Activated CD8-positive, alpha-beta memory T cell treated with anti-CD3 and anti-CD28 coated beads for 36 hours (primary cell): ENCODE data around the gene SRPK3. TPM values are rescaled to one million over a fixed set of nuclear protein-coding genes. Genes with fewer than 3 reads are reported as not detected.

Source experiments
- CTCF ChIA-PET: fragments of 350-600 bp; sonication (Branson Sonifier 250); formaldehyde crosslinking; loops from one replicate; lab custom pipeline; 2021; ENCODE audit warnings: antibody characterized with exemption; lab: Charles Lee
- POLR2A ChIA-PET: fragments of 350-600 bp; sonication (Branson Sonifier 250); formaldehyde crosslinking; loops from one replicate; lab custom pipeline; 2021; ENCODE audit warnings: antibody characterized with exemption; lab: Charles Lee
- total RNA-seq, 2 experiments: library from RNA; stranded (reverse); gene quantifications; one replicate each; pipeline ENCODE4 v1.2.3, GENCODE V29; 2021

Gene SRPK3
- total RNA-seq, 2 experiments from 2014 or later = not detected

DNA sequence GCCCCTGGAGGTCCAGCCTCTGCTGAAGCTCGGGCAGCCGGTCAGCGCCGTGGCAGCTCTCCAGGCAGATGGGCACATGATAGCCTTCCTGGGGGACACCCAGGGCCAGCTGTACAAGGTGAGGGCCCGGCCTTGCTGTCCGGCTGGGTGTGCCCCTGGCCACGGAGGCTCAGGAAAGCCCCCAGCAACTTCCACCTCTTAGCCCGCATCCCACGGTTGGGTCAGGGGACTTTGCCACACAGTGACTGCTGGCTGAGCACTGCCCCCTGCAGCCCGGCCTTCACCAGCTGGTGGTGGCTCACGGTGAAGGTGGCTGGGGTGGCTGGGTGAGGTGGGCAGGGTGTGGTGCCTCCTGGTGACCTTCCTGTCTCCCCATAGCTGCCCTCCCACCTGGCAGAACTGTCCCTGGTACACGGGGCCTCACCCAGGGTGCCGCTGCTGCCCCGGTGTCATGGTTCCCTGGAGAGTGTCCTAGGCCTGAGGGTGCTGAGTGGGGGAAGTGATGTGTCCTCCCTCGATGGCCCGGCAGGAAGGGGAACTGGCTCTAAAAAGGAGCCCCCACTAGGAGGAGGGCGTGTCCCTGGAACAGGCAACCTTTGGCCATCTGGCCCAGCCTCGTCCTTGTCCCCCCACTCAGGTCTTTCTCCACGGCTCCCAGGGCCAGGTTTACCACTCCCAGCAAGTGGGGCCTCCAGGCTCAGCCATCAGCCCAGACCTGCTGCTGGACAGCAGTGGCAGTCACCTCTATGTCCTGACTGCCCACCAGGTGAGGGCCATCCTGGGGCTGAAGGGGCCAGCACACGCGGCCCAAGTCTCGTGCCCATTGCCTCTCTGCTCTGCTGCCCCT is 12.3 kb upstream of the SRPK3 start:
- CTCF ChIA-PET = no interaction called here
- POLR2A ChIA-PET = interaction anchor here (0.5 kb wide), 1 partner anchor 639 kb away, joined by 4 read pairs; no protein-coding TSS in a partner anchor

DNA sequence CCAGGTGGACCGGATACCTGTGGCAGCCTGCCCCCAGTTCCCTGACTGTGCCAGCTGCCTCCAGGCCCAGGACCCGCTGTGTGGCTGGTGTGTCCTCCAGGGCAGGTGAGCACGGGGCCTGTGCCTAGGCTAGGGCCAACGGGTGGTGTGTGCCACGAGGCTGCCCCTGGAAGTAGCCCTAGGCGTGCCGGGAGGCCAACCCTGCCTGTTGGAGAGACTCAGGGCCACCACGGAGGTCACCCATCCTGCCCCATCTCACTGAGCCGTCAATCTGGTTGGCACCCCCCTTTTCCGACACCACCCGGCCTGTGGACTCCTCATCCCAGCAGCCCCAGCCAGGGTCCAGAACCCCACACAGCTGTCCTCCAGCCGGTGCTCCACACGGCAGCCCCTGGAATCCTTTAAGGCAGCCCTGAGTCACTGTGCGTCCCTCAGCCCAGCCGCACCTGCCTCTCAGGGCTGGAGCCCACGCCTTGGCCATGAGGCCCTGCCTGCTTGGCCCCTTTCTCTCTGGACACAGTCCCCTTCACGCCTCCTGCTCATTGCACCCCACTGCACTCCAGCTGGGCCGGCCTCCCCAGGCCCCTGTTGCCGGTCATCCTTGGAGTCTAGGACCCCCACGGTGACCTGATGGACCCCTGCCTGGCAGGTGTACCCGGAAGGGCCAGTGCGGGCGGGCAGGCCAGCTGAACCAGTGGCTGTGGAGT is 11.5 kb upstream of the SRPK3 start:
- ChIA-PET CTCF (no interaction called here), POLR2A (no interaction called here)

DNA sequence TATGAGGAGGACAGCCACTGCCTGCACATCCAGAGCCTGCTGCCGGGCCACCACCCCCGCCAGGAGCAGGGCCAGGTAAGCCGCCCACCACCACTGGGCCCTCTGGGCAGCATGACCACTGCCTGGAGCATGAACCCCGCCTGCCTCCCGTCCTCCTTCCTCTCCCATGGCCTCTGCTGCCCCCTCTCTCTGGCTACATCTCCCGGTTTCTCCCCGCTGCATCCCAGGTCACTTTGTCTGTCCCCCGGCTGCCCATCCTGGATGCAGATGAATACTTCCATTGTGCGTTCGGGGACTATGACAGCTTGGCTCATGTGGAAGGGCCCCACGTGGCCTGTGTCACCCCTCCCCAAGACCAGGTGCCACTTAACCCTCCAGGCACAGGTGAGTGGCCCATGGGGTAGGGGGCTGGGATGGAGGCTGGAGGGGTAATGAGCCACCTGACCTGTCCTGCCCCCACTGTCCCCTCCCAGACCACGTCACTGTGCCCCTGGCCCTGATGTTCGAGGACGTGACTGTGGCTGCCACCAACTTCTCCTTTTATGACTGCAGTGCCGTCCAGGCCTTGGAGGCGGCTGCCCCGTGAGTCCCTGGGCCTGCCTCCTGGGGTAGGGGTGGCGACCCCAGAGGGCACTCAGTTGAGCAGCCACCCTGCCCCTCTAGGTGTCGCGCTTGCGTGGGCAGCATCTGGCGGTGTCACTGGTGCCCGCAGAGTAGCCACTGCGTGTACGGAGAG is 10.8 kb upstream of the SRPK3 start:
- ChIA-PET CTCF (no interaction called here), POLR2A (no interaction called here)

DNA sequence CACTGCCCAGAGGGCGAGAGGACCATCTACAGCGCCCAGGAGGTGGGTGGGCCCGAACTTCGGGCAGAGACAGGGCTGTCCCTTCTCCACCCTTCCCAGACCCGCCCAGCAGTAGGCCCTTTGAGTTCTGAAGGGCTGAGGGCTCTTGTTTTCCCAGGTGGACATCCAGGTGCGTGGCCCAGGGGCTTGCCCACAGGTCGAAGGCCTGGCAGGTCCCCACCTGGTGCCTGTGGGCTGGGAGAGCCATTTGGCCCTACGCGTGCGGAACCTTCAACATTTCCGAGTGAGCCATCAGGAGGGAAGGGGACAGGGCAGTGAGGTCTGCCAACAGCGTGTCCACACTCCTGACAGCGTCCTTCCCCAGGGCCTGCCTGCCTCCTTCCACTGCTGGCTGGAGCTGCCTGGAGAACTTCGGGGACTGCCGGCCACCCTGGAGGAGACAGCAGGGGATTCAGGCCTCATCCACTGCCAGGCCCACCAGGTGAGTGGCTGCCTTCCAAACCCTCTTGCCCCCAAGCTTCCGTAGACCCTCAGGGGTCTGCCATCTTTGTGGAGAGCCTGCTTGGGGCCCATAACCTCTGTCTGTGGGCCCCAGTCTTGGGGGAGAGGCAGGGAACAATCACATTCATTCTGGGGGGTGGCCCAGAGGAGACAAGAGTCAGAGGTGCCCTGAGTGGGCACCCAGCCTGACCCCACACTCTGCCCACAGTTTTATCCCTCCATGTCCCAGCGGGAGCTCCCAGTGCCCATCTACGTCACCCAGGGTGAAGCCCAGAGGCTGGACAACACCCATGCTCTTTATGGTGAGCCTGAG is 10.0 kb upstream of the SRPK3 start:
- POLR2A ChIA-PET = no interaction called here
- CTCF ChIA-PET = no interaction called here

DNA sequence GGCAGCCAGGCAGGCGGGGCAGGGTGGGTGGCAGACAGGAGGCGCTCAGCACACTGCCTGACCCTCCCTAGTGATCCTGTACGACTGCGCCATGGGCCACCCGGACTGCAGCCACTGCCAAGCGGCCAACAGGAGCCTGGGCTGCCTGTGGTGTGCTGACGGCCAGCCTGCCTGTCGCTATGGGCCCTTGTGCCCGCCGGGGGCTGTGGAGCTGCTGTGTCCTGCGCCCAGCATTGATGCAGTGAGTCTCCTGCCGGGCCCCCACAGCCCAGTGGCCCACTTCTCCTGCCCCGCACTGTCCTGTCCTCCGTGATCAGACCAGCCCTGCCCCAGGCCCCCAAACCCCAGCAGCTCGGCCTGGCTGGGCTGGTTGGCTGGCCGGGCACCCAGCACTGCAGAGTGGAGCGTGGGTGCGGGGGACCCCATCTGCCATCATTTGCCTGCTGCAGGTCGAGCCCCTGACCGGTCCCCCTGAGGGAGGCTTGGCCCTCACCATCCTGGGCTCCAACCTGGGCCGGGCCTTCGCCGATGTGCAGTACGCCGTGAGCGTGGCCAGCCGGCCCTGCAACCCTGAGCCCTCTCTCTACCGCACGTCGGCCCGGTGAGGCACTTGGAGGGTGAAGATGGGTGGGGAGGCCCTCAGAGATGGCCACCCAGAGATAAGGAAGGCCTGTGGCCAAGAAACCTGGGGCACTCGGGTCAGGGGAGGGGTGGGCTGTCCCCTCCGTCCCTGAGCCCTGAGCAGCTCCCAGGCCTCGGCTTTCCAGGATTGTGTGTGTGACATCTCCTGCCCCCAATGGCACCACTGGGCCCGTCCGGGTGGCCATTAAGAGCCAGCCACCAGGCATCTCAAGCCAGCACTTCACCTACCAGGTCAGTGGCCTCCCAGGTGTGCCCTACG is 9.2 kb upstream of the SRPK3 start:
- CTCF ChIA-PET = no interaction called here
- POLR2A ChIA-PET = no interaction called here

DNA sequence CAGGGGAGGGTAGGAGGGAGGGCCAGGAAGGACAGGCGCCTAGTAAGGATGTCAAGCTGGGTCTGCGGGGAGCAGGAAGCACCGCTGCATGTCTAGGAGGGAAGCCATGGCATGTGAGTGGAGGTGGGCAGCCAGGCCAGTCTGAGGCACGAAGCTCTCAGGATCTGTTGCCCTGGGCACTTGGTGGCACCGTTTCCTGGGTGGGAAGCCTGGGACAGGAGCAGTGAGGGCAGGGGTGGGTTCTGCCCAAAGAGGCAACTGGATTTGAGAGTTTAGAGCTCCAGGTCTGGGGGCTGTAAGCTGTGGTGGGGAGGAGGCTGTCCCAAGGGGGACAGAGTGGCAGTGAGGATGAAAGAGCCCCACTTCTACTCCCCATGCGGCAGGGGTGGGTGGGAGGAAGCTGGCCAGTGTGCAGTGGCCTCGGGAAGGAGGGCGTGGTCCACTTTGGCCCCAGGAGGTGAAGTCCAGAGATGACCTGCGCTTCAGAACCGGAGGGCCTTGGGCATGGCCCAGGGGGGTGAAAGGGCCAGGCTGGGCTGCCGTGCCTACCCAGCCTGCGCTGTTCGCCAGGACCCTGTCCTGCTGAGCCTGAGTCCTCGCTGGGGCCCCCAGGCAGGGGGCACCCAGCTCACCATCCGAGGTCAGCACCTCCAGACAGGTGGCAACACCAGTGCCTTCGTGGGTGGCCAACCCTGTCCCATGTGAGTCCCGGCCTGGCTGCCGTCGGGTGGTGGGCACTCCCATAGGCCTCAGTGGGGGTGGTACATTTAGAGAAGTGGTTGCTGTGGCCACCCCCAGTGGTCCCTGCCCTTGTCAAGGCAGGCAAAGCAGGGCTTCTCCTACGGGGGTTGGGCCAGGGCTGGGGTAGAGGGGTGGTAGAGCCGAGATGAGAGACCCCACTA is 8.3 kb upstream of the SRPK3 start:
- ChIA-PET POLR2A (no interaction called here), CTCF (no interaction called here)

DNA sequence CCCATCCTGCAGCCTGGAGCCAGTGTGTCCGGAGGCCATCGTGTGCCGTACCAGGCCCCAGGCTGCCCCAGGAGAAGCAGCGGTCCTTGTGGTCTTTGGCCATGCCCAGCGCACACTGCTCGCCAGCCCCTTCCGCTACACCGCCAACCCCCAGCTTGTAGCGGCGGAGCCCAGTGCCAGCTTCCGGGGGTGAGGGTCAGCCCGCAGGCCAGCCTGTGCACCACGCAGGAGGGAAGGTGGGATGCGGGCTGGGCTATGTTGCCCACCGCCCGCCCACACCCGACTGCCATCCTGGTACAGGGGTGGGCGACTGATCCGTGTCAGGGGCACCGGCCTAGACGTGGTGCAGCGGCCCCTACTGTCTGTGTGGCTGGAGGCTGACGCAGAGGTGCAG is 7.6 kb upstream of the SRPK3 start:
- CTCF ChIA-PET = no interaction called here
- POLR2A ChIA-PET = no interaction called here

DNA sequence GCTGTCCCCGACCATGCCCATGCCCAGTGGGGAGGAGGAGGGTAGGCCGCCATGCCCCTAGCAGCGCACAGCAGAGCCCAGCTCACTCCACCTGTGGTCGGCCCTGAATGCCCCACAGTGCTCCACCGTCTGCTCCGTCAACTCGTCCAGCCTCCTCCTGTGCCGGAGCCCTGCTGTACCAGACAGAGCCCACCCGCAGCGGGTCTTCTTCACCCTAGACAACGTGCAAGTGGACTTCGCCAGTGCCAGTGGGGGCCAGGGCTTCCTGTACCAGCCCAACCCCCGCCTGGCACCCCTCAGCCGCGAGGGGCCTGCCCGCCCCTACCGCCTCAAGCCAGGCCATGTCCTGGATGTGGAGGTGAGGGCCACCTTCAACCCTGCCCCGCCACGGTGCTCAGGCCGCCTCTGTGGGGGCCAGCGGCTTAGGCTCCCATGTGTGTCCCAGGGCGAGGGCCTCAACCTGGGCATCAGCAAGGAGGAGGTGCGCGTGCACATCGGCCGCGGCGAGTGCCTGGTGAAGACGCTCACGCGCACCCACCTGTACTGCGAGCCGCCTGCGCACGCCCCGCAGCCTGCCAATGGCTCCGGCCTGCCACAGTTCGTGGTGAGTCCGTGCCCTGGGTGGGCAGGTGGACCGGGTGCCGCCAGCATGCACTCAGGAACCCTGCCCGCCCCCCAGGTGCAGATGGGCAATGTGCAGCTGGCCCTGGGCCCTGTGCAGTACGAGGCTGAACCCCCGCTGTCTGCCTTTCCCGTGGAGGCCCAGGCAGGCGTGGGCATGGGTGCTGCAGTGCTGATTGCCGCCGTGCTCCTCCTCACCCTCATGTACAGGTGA is 6.9 kb upstream of the SRPK3 start:
- ChIA-PET POLR2A (no interaction called here), CTCF (no interaction called here)

DNA sequence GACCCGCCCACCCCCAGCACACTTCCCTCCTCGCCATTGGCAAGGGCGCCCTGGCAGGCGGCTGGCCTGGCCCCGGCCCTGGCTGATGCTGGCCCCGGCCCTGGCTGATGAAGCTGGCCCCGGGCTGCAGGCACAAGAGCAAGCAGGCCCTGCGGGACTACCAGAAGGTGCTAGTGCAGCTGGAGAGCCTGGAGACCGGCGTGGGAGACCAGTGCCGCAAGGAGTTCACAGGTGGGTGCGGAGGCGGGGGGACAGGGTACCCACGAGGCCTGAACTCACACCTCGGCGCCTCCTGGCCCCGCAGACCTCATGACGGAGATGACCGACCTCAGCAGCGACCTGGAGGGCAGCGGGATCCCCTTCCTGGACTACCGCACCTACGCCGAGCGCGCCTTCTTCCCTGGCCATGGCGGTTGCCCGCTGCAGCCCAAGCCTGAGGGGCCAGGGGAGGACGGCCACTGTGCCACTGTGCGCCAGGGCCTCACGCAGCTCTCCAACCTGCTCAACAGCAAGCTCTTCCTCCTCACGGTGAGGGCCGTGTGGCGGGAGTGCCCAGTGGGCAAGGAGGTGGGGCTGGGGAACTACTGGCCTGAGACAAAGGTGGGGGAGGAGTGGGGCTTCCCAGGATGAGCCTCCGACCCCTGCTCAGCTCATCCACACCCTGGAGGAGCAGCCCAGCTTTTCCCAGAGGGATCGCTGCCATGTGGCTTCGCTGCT is 6.1 kb upstream of the SRPK3 start:
- POLR2A ChIA-PET = no interaction called here
- CTCF ChIA-PET = no interaction called here

DNA sequence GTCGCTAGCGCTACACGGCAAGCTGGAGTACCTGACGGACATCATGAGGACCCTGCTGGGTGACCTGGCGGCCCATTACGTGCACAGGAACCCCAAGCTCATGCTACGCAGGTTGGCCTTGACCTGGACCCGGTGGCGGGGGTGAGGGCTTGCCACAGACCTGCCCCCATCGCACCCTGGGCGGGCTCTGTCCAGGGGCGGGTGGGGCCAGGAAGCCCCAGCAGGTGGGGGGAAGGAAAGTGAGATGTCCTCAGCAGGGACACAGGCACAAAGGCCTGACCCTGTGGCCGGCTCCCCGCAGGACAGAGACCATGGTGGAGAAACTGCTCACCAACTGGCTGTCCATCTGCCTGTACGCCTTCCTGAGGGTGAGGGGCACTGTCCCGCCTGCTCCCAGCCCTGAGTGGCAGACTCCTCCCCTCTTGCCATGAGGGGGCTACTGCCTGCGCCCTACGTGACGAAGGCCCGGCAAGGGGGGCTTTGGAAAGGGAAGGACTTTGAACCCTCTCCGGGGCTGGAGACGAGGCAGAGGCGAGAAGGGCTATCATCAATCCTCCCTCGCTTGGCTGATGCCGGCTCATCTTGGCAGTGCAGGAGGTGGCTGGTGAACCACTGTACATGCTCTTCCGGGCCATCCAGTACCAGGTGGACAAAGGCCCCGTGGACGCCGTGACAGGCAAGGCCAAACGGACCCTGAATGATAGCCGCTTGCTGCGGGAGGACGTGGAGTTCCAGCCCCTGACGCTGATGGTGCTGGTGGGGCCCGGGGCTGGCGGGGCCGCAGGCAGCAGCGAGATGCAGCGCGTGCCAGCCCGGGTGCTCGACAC is 5.3 kb upstream of the SRPK3 start:
- ChIA-PET CTCF (no interaction called here), POLR2A (no interaction called here)

DNA sequence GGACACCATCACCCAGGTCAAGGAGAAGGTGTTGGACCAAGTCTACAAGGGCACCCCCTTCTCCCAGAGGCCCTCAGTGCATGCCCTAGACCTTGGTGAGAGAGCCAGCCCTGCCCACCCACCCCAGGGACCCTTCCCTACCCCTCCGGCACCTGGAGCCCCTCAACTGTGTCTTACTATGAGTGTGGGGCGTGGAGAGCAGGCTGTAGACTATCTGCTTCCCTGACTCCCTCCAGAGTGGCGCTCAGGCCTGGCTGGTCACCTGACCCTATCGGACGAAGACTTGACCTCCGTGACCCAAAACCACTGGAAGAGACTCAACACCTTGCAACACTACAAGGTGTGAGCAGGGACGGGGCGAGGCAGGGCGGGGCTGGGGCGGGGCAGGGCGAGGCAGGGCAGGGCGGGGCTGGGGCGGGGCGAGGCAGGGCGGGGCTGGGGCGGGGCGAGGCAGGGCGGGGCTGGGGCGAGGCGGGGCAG is 4.7 kb upstream of the SRPK3 start:
- POLR2A ChIA-PET = no interaction called here
- CTCF ChIA-PET = no interaction called here

DNA sequence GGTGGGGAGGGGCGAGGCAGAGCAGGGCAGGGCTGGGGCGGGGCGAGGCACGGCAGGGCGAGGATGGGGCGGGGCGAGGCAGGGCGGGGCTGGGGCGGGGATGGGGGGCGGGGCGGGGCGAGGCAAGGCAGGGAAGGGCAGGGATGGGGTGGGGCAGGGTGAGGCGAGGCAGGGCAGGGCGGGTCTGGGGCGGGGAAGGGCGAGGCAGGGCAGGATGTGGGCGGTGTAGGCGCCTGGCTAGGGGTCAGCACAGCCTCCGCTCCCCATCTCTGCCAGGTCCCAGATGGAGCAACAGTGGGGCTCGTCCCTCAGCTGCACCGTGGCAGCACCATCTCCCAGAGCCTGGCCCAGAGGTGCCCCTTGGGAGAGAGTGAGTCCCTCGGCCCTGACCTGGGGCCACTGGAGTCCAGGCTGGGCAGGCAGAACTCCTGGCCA is 4.2 kb upstream of the SRPK3 start:
- ChIA-PET CTCF (no interaction called here), POLR2A (no interaction called here)

DNA sequence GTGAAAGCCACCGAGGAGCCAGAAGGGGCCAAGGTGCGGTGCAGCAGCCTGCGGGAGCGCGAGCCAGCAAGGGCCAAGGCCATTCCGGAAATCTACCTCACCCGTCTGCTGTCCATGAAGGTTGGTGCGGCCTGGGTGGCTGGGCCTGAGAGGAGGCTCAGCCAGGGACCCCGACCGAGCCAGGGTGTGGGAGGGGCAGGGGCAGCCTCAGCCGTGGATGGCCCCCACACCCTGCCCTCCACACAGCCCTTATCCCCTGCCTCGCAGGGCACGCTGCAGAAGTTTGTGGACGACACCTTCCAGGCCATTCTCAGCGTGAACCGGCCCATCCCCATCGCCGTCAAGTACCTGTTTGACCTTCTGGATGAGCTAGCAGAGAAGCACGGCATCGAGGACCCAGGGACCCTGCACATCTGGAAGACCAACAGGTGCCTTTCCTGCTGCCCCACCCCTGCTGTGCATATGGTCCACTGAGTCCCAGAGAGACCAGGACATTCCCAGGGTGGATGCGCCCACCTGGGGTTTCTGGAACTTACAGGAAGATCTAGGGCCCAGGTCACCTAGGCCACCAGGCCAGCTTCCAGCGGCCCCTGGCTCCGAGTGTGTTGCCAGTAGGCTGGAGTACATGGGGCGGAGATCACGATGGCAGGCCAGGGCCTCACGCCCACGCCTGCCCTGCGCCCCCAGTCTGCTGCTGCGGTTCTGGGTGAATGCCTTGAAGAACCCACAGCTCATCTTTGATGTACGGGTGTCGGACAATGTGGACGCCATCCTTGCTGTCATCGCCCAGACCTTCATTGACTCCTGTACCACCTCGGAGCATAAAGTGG is 3.4 kb upstream of the SRPK3 start:
- ChIA-PET POLR2A (no interaction called here), CTCF (interaction anchor here (0.6 kb wide), 1 partner anchor 23 kb away, joined by 3 read pairs; no protein-coding TSS in a partner anchor)

DNA sequence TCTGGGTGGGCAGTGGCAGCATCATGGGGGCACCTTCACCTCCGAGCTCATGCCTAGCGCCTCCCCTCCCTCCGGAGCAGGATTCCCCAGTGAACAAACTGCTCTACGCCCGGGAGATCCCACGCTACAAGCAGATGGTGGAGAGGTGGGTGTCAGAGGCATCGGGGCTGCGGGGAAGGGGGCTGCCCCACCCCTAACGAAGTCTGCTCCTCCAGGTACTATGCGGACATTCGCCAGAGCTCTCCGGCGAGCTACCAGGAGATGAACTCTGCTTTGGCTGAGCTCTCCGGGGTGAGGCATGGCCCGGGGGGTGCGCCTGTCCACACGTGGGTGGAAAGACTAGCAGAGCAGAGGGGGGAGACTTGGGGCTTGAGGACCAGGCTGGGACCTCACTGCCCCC is 2.7 kb upstream of the SRPK3 start:
- CTCF ChIA-PET = no interaction called here
- POLR2A ChIA-PET = no interaction called here
